Measurements from ENCODE around the gene C19orf73. TPM values are rescaled to one million over a fixed set of nuclear protein-coding genes. Genes with fewer than 3 reads are reported as not detected.

C19orf73 gene
- total RNA-seq, 1 donor from 2014 or later: 0.94 TPM

- Mint-ChIP-seq H3K27ac (peak overlapping the region; percentile 80), H3K4me3 (peak overlapping the region; percentile 77), H3K36me3 (no peaks in the 10 kb centered on the region), H3K9me3 (no peaks in the 10 kb centered on the region), H3K4me1 (peaks cover 29% of the 10 kb centered on the region), H3K27me3 (ENCODE audit: low read depth) (peaks cover 1% of the 10 kb centered on the region)
- no peak for TF ChIP-seq CTCF (IDR thresholded peaks at IDR 0.05; ENCODE audit: unreplicated experiment)
- peak in 1 of 2 experiments; percentile 75 for DNase-seq (ENCODE audit: low spot score in 2 of 2, unreplicated experiment in 2 of 2)
These were observed 4.1 kb downstream of the C19orf73 start for GRCh38 chr19:49114630-49115363.

- peaks cover under 1% of the 10 kb centered on the region for H3K36me3 Mint-ChIP-seq
- peak within 1 kb of the TSS; percentile 80 for H3K27ac Mint-ChIP-seq
- H3K9me3 Mint-ChIP-seq: no peaks in the 10 kb centered on the region
- H3K4me3 Mint-ChIP-seq: peak within 1 kb of the TSS; percentile 77
- no peaks in the 10 kb centered on the region for H3K27me3 Mint-ChIP-seq (ENCODE audit: low read depth)
- DNase-seq (ENCODE audit: low spot score in 2 of 2, unreplicated experiment in 2 of 2): peak; percentile 66 to 84
- peaks cover 29% of the 10 kb centered on the region for H3K4me1 Mint-ChIP-seq
- TF ChIP-seq CTCF (IDR thresholded peaks at IDR 0.05; ENCODE audit: unreplicated experiment): no peak
These were observed 4.9 kb downstream of the C19orf73 start, which contains the start of gene LIN7B for GRCh38 chr19:49113762-49114629. Gene LIN7B, plus strand, starts transcription at chr19:49114370. Its CDS starts 35 bp downstream, at chr19:49114405.

GRCh38 chr19:49111218-49111998, 7.5 kb downstream of the C19orf73 start:
- Mint-ChIP-seq H3K27me3 (ENCODE audit: low read depth) (no peaks in the 10 kb centered on the region), H3K9me3 (no peaks in the 10 kb centered on the region), H3K36me3 (peaks cover 10% of the 10 kb centered on the region), H3K4me1 (peaks cover 15% of the 10 kb centered on the region), H3K4me3 (peak overlapping the region; percentile 2), H3K27ac (no peak overlapping the region)
- no peak for TF ChIP-seq CTCF (IDR thresholded peaks at IDR 0.05; ENCODE audit: unreplicated experiment)
- no peak for DNase-seq (ENCODE audit: low spot score in 2 of 2, unreplicated experiment in 2 of 2)

GRCh38 chr19:49110567-49110966, 8.4 kb downstream of the C19orf73 start:
- no peak overlapping the region for H3K4me3 Mint-ChIP-seq
- H3K4me1 Mint-ChIP-seq: peaks cover 15% of the 10 kb centered on the region
- no peaks in the 10 kb centered on the region for H3K27me3 Mint-ChIP-seq (ENCODE audit: low read depth)
- H3K9me3 Mint-ChIP-seq: no peaks in the 10 kb centered on the region
- no peak overlapping the region for H3K27ac Mint-ChIP-seq
- no peak for TF ChIP-seq CTCF (IDR thresholded peaks at IDR 0.05; ENCODE audit: unreplicated experiment)
- H3K36me3 Mint-ChIP-seq: peaks cover 12% of the 10 kb centered on the region
- no peak for DNase-seq (ENCODE audit: low spot score in 2 of 2, unreplicated experiment in 2 of 2)

- H3K27ac Mint-ChIP-seq: peak overlapping the region; percentile 19
- H3K4me3 Mint-ChIP-seq: no peak overlapping the region
- no peak for DNase-seq (ENCODE audit: low spot score in 2 of 2, unreplicated experiment in 2 of 2)
- no peaks in the 10 kb centered on the region for H3K27me3 Mint-ChIP-seq (ENCODE audit: low read depth)
- peaks cover 11% of the 10 kb centered on the region for H3K4me1 Mint-ChIP-seq
- peaks cover 18% of the 10 kb centered on the region for H3K36me3 Mint-ChIP-seq
- no peak for TF ChIP-seq CTCF (IDR thresholded peaks at IDR 0.05; ENCODE audit: unreplicated experiment)
- H3K9me3 Mint-ChIP-seq: no peaks in the 10 kb centered on the region
These were observed 9.2 kb downstream of the C19orf73 start for GRCh38 chr19:49109569-49110233.

All from mesothelial cell of epicardium (in vitro differentiated cells).